Naive thymus-derived CD4-positive, alpha-beta T cell (primary cell): ENCODE data around the gene COLEC11. TPM values are rescaled to one million over a fixed set of nuclear protein-coding genes. Genes with fewer than 3 reads are reported as not detected.
A peak's percentile ranks its signal among the peaks of the same experiment; 100 is the strongest.
"Not testable (repeated sequence)": the region's sequence is repeated elsewhere in the genome, so short reads cannot be mapped to it uniquely, and the experiment has no call there.

ENCODE experiments used
- ATAC-seq: fragments of 150-1000 bp; cut with Tn5 transposase; 2 replicates; pipeline ENCODE4 v1.10.0; 2021; ENCODE audit warnings: mild to moderate bottlenecking, moderate library complexity
- CTCF ChIA-PET: fragments of 350-600 bp; sonication (Branson Sonifier 250); formaldehyde crosslinking; loops from one replicate; lab custom pipeline; 2021; ENCODE audit warnings: antibody characterized with exemption; lab: Charles Lee
- POLR2A ChIA-PET: fragments of 350-600 bp; sonication (Branson Sonifier 250); formaldehyde crosslinking; loops from one replicate; lab custom pipeline; 2021; ENCODE audit warnings: antibody characterized with exemption, inconsistent platforms; lab: Charles Lee
- DNase-seq, 9 donors: peaks; one replicate each; pipeline versions ENCODE4 v3.0.0 to v3.0.0-alpha.2; 2020 to 2022; ENCODE audit warnings: mixed read lengths in 1 of 9
- H3K27ac ChIP-seq: one replicate; pipeline ENCODE4 v1.7.0; 2013; ENCODE audit warnings: mild to moderate bottlenecking, low read depth, low read length, moderate library complexity
- H3K27me3 ChIP-seq, 2 donors: one replicate each; pipeline ENCODE4 v1.7.0; 2013; ENCODE audit warnings: low read length in 2 of 2, mild to moderate bottlenecking in 2 of 2, moderate library complexity in 2 of 2; ENCODE audit not compliant: control insufficient read depth in 2 of 2, insufficient read depth in 2 of 2
- H3K36me3 ChIP-seq, 3 experiments: 1 replicate in 2 of 3; 2 replicates in 1 of 3; pipeline ENCODE4 v1.7.0; 2013; ENCODE audit warnings: low read length in 3 of 3, mild to moderate bottlenecking in 3 of 3, moderate library complexity in 1 of 3; ENCODE audit not compliant: insufficient read depth in 3 of 3, control insufficient read depth in 2 of 3
- H3K4me1 ChIP-seq, 2 donors: one replicate each; pipeline ENCODE4 v1.7.0; 2013; ENCODE audit warnings: low read length in 2 of 2, mild to moderate bottlenecking in 2 of 2, moderate library complexity in 1 of 2; ENCODE audit not compliant: control insufficient read depth in 2 of 2, insufficient read depth in 2 of 2
- H3K4me3 ChIP-seq: 2 replicates; pipeline ENCODE4 v1.7.0; 2013; ENCODE audit warnings: mild to moderate bottlenecking, low read length
- H3K9me3 ChIP-seq, 3 experiments: 1 replicate in 2 of 3; 2 replicates in 1 of 3; pipeline ENCODE4 v1.7.0; 2013; ENCODE audit warnings: low read length in 3 of 3; ENCODE audit not compliant: control insufficient read depth in 2 of 3
- H3K27ac Mint-ChIP-seq, 9 donors: one replicate each; pipeline ENCODE4 v1.8.0; 2020 to 2022; ENCODE audit warnings: mixed read lengths in 9 of 9, mild to moderate bottlenecking in 8 of 9, moderate library complexity in 5 of 9, inconsistent platforms in 2 of 9
- H3K27me3 Mint-ChIP-seq, 5 donors: one replicate each; pipeline ENCODE4 v1.8.0; 2021 to 2022; ENCODE audit warnings: mixed read lengths in 5 of 5, mild to moderate bottlenecking in 1 of 5
- H3K36me3 Mint-ChIP-seq, 5 donors: one replicate each; pipeline ENCODE4 v1.8.0; 2020 to 2022; ENCODE audit warnings: mixed read lengths in 5 of 5, mild to moderate bottlenecking in 3 of 5, inconsistent platforms in 1 of 5
- H3K4me1 Mint-ChIP-seq, 7 donors: one replicate each; pipeline ENCODE4 v1.8.0; 2020 to 2022; ENCODE audit warnings: mixed read lengths in 7 of 7, mild to moderate bottlenecking in 3 of 7, inconsistent platforms in 1 of 7
- H3K4me3 Mint-ChIP-seq, 10 donors: one replicate each; pipeline ENCODE4 v1.8.0; 2020 to 2022; ENCODE audit warnings: mild to moderate bottlenecking in 10 of 10, mixed read lengths in 10 of 10, moderate library complexity in 6 of 10, inconsistent platforms in 2 of 10
- H3K9me3 Mint-ChIP-seq, 11 donors: one replicate each; pipeline ENCODE4 v1.8.0; 2020 to 2022; ENCODE audit warnings: mixed read lengths in 11 of 11, mild to moderate bottlenecking in 4 of 11, inconsistent platforms in 1 of 11, moderate library complexity in 1 of 11
- intact Hi-C, 2 donors: fragments of 100-400 bp; cut with micrococcal nuclease; formaldehyde crosslinking; loops; one replicate each; pipeline ENCODE4 v1.15.1; 2023
- polyA plus RNA-seq, 2 donors: library from polyadenylated mRNA; unstranded; fragments of 300-500 nt; fragmentation: Illumina TruSeq; gene quantifications; one replicate each; pipeline ENCODE4 v1.2.3, GENCODE V29; 2021
- total RNA-seq, 6 experiments: library from RNA in 5 of 6; stranded (reverse) in 5 of 6; gene quantifications; 1 replicate in 5 of 6; 2 replicates in 1 of 6; pipeline ENCODE4 v1.2.3 and lab custom pipeline; 2021 to 2026

Gene COLEC11
- total and polyA plus RNA-seq, 7 experiments from 2014 or later: 0.46 to 0.48 TPM; not detected in 5

- Mint-ChIP-seq H3K36me3 (peaks cover 0 to 8% (median 0%) of the 10 kb centered on the region in 5 donors), H3K4me1 (peaks cover 0 to 37% (median 4%) of the 10 kb centered on the region in 7 donors), H3K27ac (peak overlapping the region in 1 of 9 donors; percentile 60), H3K27me3 (peaks cover 0 to 4% (median 0%) of the 10 kb centered on the region in 5 donors), H3K9me3 (peaks cover 0 to 21% (median 2%) of the 10 kb centered on the region in 11 donors), H3K4me3 (peak overlapping the region in 1 of 10 donors; percentile 57)
- H3K4me1 ChIP-seq: peaks cover 0 to 6% of the 10 kb centered on the region in 2 donors
- ATAC-seq (no peak), DNase-seq (no peak)
- ChIA-PET CTCF (no interaction called here), POLR2A (no interaction called here)
- no peaks in the 10 kb centered on the region for H3K36me3 ChIP-seq
- no peak overlapping the region for H3K4me3 ChIP-seq
- H3K9me3 ChIP-seq: no peaks in the 10 kb centered on the region
- H3K27ac ChIP-seq: no peak overlapping the region
- H3K27me3 ChIP-seq: no peaks in the 10 kb centered on the region
- intact Hi-C loops: no loop called here
Measured at GRCh38 chr2:3610881-3611505, 16.1 kb downstream of the COLEC11 start.

GRCh38 chr2:3611589-3611988 is 16.7 kb downstream of the COLEC11 start:
- no peak for DNase-seq
- Histone ChIP-seq H3K27me3 (no peaks in the 10 kb centered on the region), H3K27ac (no peak overlapping the region), H3K9me3 (no peaks in the 10 kb centered on the region), H3K36me3 (no peaks in the 10 kb centered on the region), H3K4me3 (no peak overlapping the region), H3K4me1 (peaks cover 0 to 6% of the 10 kb centered on the region in 2 donors)
- ChIA-PET POLR2A (no interaction called here), CTCF (no interaction called here)
- peak overlapping the region in 1 of 9 donors; percentile 60 for H3K27ac Mint-ChIP-seq
- H3K4me1 Mint-ChIP-seq: peaks cover 0 to 37% (median 4%) of the 10 kb centered on the region in 7 donors
- H3K4me3 Mint-ChIP-seq: peak overlapping the region in 1 of 10 donors; percentile 57
- H3K36me3 Mint-ChIP-seq: peaks cover 0 to 8% (median 0%) of the 10 kb centered on the region in 5 donors
- intact Hi-C loops: no loop called here
- H3K27me3 Mint-ChIP-seq: peaks cover 0 to 4% (median 0%) of the 10 kb centered on the region in 5 donors
- ATAC-seq: no peak
- H3K9me3 Mint-ChIP-seq: peaks cover 0 to 23% (median 5%) of the 10 kb centered on the region in 11 donors

- H3K4me3 Mint-ChIP-seq: no peak overlapping the region
- no peak overlapping the region for H3K27ac ChIP-seq
- CTCF ChIA-PET: no interaction called here
- intact Hi-C loops: no loop called here
- POLR2A ChIA-PET: no interaction called here
- H3K36me3 Mint-ChIP-seq: peaks cover 0 to 12% (median 0%) of the 10 kb centered on the region in 5 donors
- peaks cover 0 to 6% of the 10 kb centered on the region in 2 donors for H3K4me1 ChIP-seq
- H3K27me3 Mint-ChIP-seq: peaks cover 0 to 4% (median 0%) of the 10 kb centered on the region in 5 donors
- DNase-seq: no peak
- no peak overlapping the region for H3K27ac Mint-ChIP-seq
- H3K9me3 ChIP-seq: no peaks in the 10 kb centered on the region
- no peaks in the 10 kb centered on the region for H3K36me3 ChIP-seq
- peaks cover 0 to 34% (median 4%) of the 10 kb centered on the region in 7 donors for H3K4me1 Mint-ChIP-seq
- no peak overlapping the region for H3K4me3 ChIP-seq
- H3K27me3 ChIP-seq: no peaks in the 10 kb centered on the region
- H3K9me3 Mint-ChIP-seq: peaks cover 0 to 35% (median 10%) of the 10 kb centered on the region in 11 donors
- ATAC-seq: no peak
Measured at GRCh38 chr2:3612639-3613523, 18.0 kb downstream of the COLEC11 start.

GRCh38 chr2:3613524-3613905 is 18.6 kb downstream of the COLEC11 start:
- Histone ChIP-seq H3K9me3 (no peaks in the 10 kb centered on the region), H3K4me3 (no peak overlapping the region), H3K27ac (no peak overlapping the region), H3K27me3 (no peaks in the 10 kb centered on the region), H3K4me1 (peaks cover 0 to 5% of the 10 kb centered on the region in 2 donors), H3K36me3 (no peaks in the 10 kb centered on the region)
- ATAC-seq: no peak
- POLR2A ChIA-PET: no interaction called here
- H3K4me3 Mint-ChIP-seq: no peak overlapping the region
- CTCF ChIA-PET: no interaction called here
- no peak overlapping the region for H3K27ac Mint-ChIP-seq
- H3K27me3 Mint-ChIP-seq: peaks cover 0 to 4% (median 0%) of the 10 kb centered on the region in 5 donors
- H3K4me1 Mint-ChIP-seq: peaks cover 0 to 28% (median 4%) of the 10 kb centered on the region in 7 donors
- H3K36me3 Mint-ChIP-seq: peaks cover 0 to 12% (median 0%) of the 10 kb centered on the region in 5 donors
- no peak for DNase-seq
- H3K9me3 Mint-ChIP-seq: peaks cover 0 to 41% (median 10%) of the 10 kb centered on the region in 11 donors
- intact Hi-C loops: no loop called here

- H3K4me1 ChIP-seq, H3K4me3 Mint-ChIP-seq, H3K27ac Mint-ChIP-seq, H3K4me3 ChIP-seq, DNase-seq, H3K27ac ChIP-seq, H3K27me3 Mint-ChIP-seq, H3K36me3 ChIP-seq, POLR2A ChIA-PET, H3K9me3 ChIP-seq, ATAC-seq, CTCF ChIA-PET, intact Hi-C loops, H3K27me3 ChIP-seq: not testable (repeated sequence)
- Mint-ChIP-seq H3K9me3 (peaks cover 0 to 42% (median 10%) of the 10 kb centered on the region in 11 donors), H3K36me3 (peaks cover 0 to 12% (median 0%) of the 10 kb centered on the region in 5 donors), H3K4me1 (peaks cover 0 to 18% (median 0%) of the 10 kb centered on the region in 7 donors)
Measured at GRCh38 chr2:3614743-3615142, 19.8 kb downstream of the COLEC11 start.

- ATAC-seq, H3K27ac Mint-ChIP-seq, H3K4me1 Mint-ChIP-seq, H3K4me3 Mint-ChIP-seq, H3K27me3 Mint-ChIP-seq, CTCF ChIA-PET, H3K9me3 ChIP-seq, DNase-seq, intact Hi-C loops, H3K4me3 ChIP-seq, H3K27me3 ChIP-seq, H3K27ac ChIP-seq, H3K36me3 ChIP-seq, POLR2A ChIA-PET, H3K4me1 ChIP-seq: not testable (repeated sequence)
- H3K36me3 Mint-ChIP-seq: peaks cover 0 to 12% (median 0%) of the 10 kb centered on the region in 5 donors
- peaks cover 0 to 42% (median 10%) of the 10 kb centered on the region in 11 donors for H3K9me3 Mint-ChIP-seq
Measured at GRCh38 chr2:3615541-3616200, 20.8 kb downstream of the COLEC11 start.
